Measurements from ENCODE around the gene STK39. TPM values are rescaled to one million over a fixed set of nuclear protein-coding genes. Genes with fewer than 3 reads are reported as not detected.

STK39 gene
- total RNA-seq, 1 donor from 2014 or later, result 15.7 TPM

- no peak overlapping the region for H3K9ac ChIP-seq (ENCODE audit: low read depth in 1 of 3, low read length in 3 of 3)
- no peaks in the 10 kb centered on the region for H3K27me3 ChIP-seq (ENCODE audit: control insufficient read depth in 3 of 3, insufficient read depth in 3 of 3, low read length in 3 of 3)
Observed at GRCh38 chr2:167942366-167943081, 304.9 kb downstream of the STK39 start.

DNA sequence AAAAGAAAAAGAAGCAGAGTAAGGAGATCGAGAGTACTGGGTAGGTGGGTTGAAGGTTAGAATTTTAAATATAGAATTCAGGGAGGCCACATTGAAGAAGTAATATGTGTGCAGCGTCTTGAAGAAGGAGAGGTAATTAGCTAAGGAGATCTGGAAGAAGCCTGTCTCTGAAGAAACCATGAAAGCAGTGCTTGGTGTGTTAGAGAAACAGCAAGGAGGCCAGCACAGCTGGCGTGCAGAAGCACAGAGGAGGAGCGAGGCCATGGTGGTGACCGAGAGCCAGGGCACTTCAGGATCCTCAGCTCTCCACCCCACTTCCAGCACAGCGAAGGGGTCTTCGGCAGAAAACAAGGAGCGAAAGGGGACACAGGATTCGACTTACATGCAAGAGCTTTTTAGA is 305.8 kb downstream of the STK39 start:
- H3K36me3 ChIP-seq (ENCODE audit: control insufficient read depth in 3 of 3, insufficient read depth in 3 of 3, low read length in 3 of 3), result no peaks in the 10 kb centered on the region
- no peaks in the 10 kb centered on the region for H3K27me3 ChIP-seq (ENCODE audit: control insufficient read depth in 3 of 3, insufficient read depth in 3 of 3, low read length in 3 of 3)
- no peak overlapping the region for H3K27ac ChIP-seq (ENCODE audit: low read depth, low read length)
- no peak overlapping the region for H3K9ac ChIP-seq (ENCODE audit: low read depth in 1 of 3, low read length in 3 of 3)
- peaks cover 0 to 7% (median 4%) of the 10 kb centered on the region in 3 donors for H3K4me1 ChIP-seq (ENCODE audit: control insufficient read depth in 3 of 3, insufficient read depth in 3 of 3, low read length in 3 of 3)
- no peak overlapping the region for H3K4me3 ChIP-seq (ENCODE audit: low read length in 3 of 3)
- no peaks in the 10 kb centered on the region for H3K9me3 ChIP-seq (ENCODE audit: control insufficient read depth in 3 of 3, low read length in 3 of 3)

More at GRCh38 chr2:167942366-167943081, 304.9 kb downstream of the STK39 start:
- H3K36me3 ChIP-seq (ENCODE audit: control insufficient read depth in 3 of 3, insufficient read depth in 3 of 3, low read length in 3 of 3), result no peaks in the 10 kb centered on the region
- no peak overlapping the region for H3K4me3 ChIP-seq (ENCODE audit: low read length in 3 of 3)
- no peaks in the 10 kb centered on the region for H3K9me3 ChIP-seq (ENCODE audit: control insufficient read depth in 3 of 3, low read length in 3 of 3)
- H3K27ac ChIP-seq (ENCODE audit: low read depth, low read length), result no peak overlapping the region
- H3K4me1 ChIP-seq (ENCODE audit: control insufficient read depth in 3 of 3, insufficient read depth in 3 of 3, low read length in 3 of 3), result peaks cover 0 to 7% (median 4%) of the 10 kb centered on the region in 3 donors

- H3K27me3 ChIP-seq (ENCODE audit: control insufficient read depth in 3 of 3, insufficient read depth in 3 of 3, low read length in 3 of 3), result no peaks in the 10 kb centered on the region
- H3K27ac ChIP-seq (ENCODE audit: low read depth, low read length), result no peak overlapping the region
- H3K4me1 ChIP-seq (ENCODE audit: control insufficient read depth in 3 of 3, insufficient read depth in 3 of 3, low read length in 3 of 3), result peaks cover 0 to 7% (median 4%) of the 10 kb centered on the region in 3 donors
- H3K36me3 ChIP-seq (ENCODE audit: control insufficient read depth in 3 of 3, insufficient read depth in 3 of 3, low read length in 3 of 3), result no peaks in the 10 kb centered on the region
- H3K9me3 ChIP-seq (ENCODE audit: control insufficient read depth in 3 of 3, low read length in 3 of 3), result no peaks in the 10 kb centered on the region
- H3K4me3 ChIP-seq (ENCODE audit: low read length in 3 of 3), result no peak overlapping the region
- no peak overlapping the region for H3K9ac ChIP-seq (ENCODE audit: low read depth in 1 of 3, low read length in 3 of 3)
Observed at GRCh38 chr2:167940734-167941507, 306.5 kb downstream of the STK39 start.

DNA sequence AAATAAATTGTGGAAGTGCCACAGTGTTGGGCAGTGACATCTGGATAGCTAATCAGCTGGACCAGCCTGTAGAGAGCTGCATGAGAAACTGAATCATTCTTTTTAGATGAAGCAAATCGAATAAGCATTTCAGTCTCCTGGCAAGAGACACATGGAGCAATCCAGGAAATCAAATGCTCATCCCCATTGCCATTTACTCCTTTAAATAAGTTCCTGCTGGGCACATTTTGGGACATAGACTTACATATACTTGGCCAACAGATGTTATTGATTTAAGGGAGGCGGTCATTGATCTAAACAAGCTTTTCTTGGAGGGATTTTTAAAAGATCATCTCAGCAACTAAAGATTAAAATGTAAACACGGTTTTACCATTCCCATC is 307.1 kb downstream of the STK39 start:
- Histone ChIP-seq H3K4me1 (ENCODE audit: control insufficient read depth in 3 of 3, insufficient read depth in 3 of 3, low read length in 3 of 3) (peaks cover 0 to 7% (median 4%) of the 10 kb centered on the region in 3 donors), H3K9ac (ENCODE audit: low read depth in 1 of 3, low read length in 3 of 3) (no peak overlapping the region), H3K27me3 (ENCODE audit: control insufficient read depth in 3 of 3, insufficient read depth in 3 of 3, low read length in 3 of 3) (no peaks in the 10 kb centered on the region), H3K4me3 (ENCODE audit: low read length in 3 of 3) (no peak overlapping the region), H3K27ac (ENCODE audit: low read depth, low read length) (no peak overlapping the region), H3K36me3 (ENCODE audit: control insufficient read depth in 3 of 3, insufficient read depth in 3 of 3, low read length in 3 of 3) (no peaks in the 10 kb centered on the region), H3K9me3 (ENCODE audit: control insufficient read depth in 3 of 3, low read length in 3 of 3) (no peaks in the 10 kb centered on the region)

GRCh38 chr2:167939514-167940345 is 307.7 kb downstream of the STK39 start:
- H3K27ac ChIP-seq (ENCODE audit: low read depth, low read length), result no peak overlapping the region
- no peaks in the 10 kb centered on the region for H3K36me3 ChIP-seq (ENCODE audit: control insufficient read depth in 3 of 3, insufficient read depth in 3 of 3, low read length in 3 of 3)
- H3K27me3 ChIP-seq (ENCODE audit: control insufficient read depth in 3 of 3, insufficient read depth in 3 of 3, low read length in 3 of 3), result no peaks in the 10 kb centered on the region
- H3K9ac ChIP-seq (ENCODE audit: low read depth in 1 of 3, low read length in 3 of 3), result no peak overlapping the region
- no peak overlapping the region for H3K4me3 ChIP-seq (ENCODE audit: low read length in 3 of 3)
- peaks cover 0 to 7% (median 4%) of the 10 kb centered on the region in 3 donors for H3K4me1 ChIP-seq (ENCODE audit: control insufficient read depth in 3 of 3, insufficient read depth in 3 of 3, low read length in 3 of 3)
- H3K9me3 ChIP-seq (ENCODE audit: control insufficient read depth in 3 of 3, low read length in 3 of 3), result no peaks in the 10 kb centered on the region

GRCh38 chr2:167937403-167937802 is 310.0 kb downstream of the STK39 start:
- H3K27me3 ChIP-seq (ENCODE audit: control insufficient read depth in 3 of 3, insufficient read depth in 3 of 3, low read length in 3 of 3), result no peaks in the 10 kb centered on the region
- H3K4me3 ChIP-seq (ENCODE audit: low read length in 3 of 3), result no peak overlapping the region
- no peak overlapping the region for H3K9ac ChIP-seq (ENCODE audit: low read depth in 1 of 3, low read length in 3 of 3)
- no peaks in the 10 kb centered on the region for H3K4me1 ChIP-seq (ENCODE audit: control insufficient read depth in 3 of 3, insufficient read depth in 3 of 3, low read length in 3 of 3)
- no peaks in the 10 kb centered on the region for H3K9me3 ChIP-seq (ENCODE audit: control insufficient read depth in 3 of 3, low read length in 3 of 3)
- no peaks in the 10 kb centered on the region for H3K36me3 ChIP-seq (ENCODE audit: control insufficient read depth in 3 of 3, insufficient read depth in 3 of 3, low read length in 3 of 3)
- H3K27ac ChIP-seq (ENCODE audit: low read depth, low read length), result no peak overlapping the region

DNA sequence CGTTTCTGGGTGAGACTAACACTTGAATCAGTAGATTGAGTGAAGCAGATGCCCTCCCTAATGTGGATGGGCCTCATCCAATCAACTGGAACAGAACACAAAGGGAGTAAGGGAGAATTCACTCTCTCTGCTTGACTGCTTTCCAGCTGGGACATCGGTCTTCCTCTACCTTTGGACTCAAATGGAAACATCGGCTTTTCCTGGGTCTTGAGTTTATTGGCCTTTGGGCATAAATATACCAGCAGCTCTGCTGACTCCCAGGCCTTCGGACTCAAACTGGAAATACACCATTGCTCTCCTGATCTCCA is 311.6 kb downstream of the STK39 start:
- Histone ChIP-seq H3K9ac (ENCODE audit: low read depth in 1 of 3, low read length in 3 of 3) (no peak overlapping the region), H3K4me1 (ENCODE audit: control insufficient read depth in 3 of 3, insufficient read depth in 3 of 3, low read length in 3 of 3) (no peaks in the 10 kb centered on the region), H3K27me3 (ENCODE audit: control insufficient read depth in 3 of 3, insufficient read depth in 3 of 3, low read length in 3 of 3) (no peaks in the 10 kb centered on the region), H3K4me3 (ENCODE audit: low read length in 3 of 3) (no peak overlapping the region), H3K27ac (ENCODE audit: low read depth, low read length) (no peak overlapping the region), H3K9me3 (ENCODE audit: control insufficient read depth in 3 of 3, low read length in 3 of 3) (no peaks in the 10 kb centered on the region), H3K36me3 (ENCODE audit: control insufficient read depth in 3 of 3, insufficient read depth in 3 of 3, low read length in 3 of 3) (no peaks in the 10 kb centered on the region)

- Histone ChIP-seq H3K9me3 (ENCODE audit: control insufficient read depth in 3 of 3, low read length in 3 of 3) (no peaks in the 10 kb centered on the region), H3K4me1 (ENCODE audit: control insufficient read depth in 3 of 3, insufficient read depth in 3 of 3, low read length in 3 of 3) (no peaks in the 10 kb centered on the region), H3K4me3 (ENCODE audit: low read length in 3 of 3) (no peak overlapping the region), H3K27me3 (ENCODE audit: control insufficient read depth in 3 of 3, insufficient read depth in 3 of 3, low read length in 3 of 3) (no peaks in the 10 kb centered on the region), H3K9ac (ENCODE audit: low read depth in 1 of 3, low read length in 3 of 3) (no peak overlapping the region), H3K27ac (ENCODE audit: low read depth, low read length) (no peak overlapping the region), H3K36me3 (ENCODE audit: control insufficient read depth in 3 of 3, insufficient read depth in 3 of 3, low read length in 3 of 3) (no peaks in the 10 kb centered on the region)
Observed at GRCh38 chr2:167933097-167933814, 314.1 kb downstream of the STK39 start.

- no peak overlapping the region for H3K4me3 ChIP-seq (ENCODE audit: low read length in 3 of 3)
- no peaks in the 10 kb centered on the region for H3K9me3 ChIP-seq (ENCODE audit: control insufficient read depth in 3 of 3, low read length in 3 of 3)
- H3K9ac ChIP-seq (ENCODE audit: low read depth in 1 of 3, low read length in 3 of 3), result no peak overlapping the region
- H3K36me3 ChIP-seq (ENCODE audit: control insufficient read depth in 3 of 3, insufficient read depth in 3 of 3, low read length in 3 of 3), result no peaks in the 10 kb centered on the region
- no peak overlapping the region for H3K27ac ChIP-seq (ENCODE audit: low read depth, low read length)
- no peaks in the 10 kb centered on the region for H3K4me1 ChIP-seq (ENCODE audit: control insufficient read depth in 3 of 3, insufficient read depth in 3 of 3, low read length in 3 of 3)
- H3K27me3 ChIP-seq (ENCODE audit: control insufficient read depth in 3 of 3, insufficient read depth in 3 of 3, low read length in 3 of 3), result no peaks in the 10 kb centered on the region
Observed at GRCh38 chr2:167932123-167932693, 315.2 kb downstream of the STK39 start.
